ENCODE data around the gene AKR1C4.

GRCh38 chr10:5159126-5159525, 37.5 kb upstream of the AKR1C4 start:
- TF ChIP-seq OSR1 (CRISPR knock-in tag; IDR thresholded peaks at IDR 0.05) (no peak), ZFP30 (CRISPR knock-in tag; IDR thresholded peaks at IDR 0.05) (no peak), CSDC2 (CRISPR knock-in tag; IDR thresholded peaks at IDR 0.05) (no peak), PATZ1 (CRISPR knock-in tag; IDR thresholded peaks at IDR 0.05; ENCODE audit: borderline replicate concordance) (no peak), ZNF8 (CRISPR knock-in tag; IDR thresholded peaks at IDR 0.05) (no peak), ZNF70 (CRISPR knock-in tag; IDR thresholded peaks at IDR 0.05) (no peak), TCF4 (CRISPR knock-in tag; IDR thresholded peaks at IDR 0.05; ENCODE audit: borderline replicate concordance) (no peak), ARNTL (CRISPR knock-in tag; IDR thresholded peaks at IDR 0.05; ENCODE audit: borderline replicate concordance, low read depth) (no peak), RARB (CRISPR knock-in tag; IDR thresholded peaks at IDR 0.05) (no peak), ZNF565 (CRISPR knock-in tag; conservative IDR thresholded peaks at IDR 0.05; ENCODE audit: low read depth) (no peak)
- TF ChIP-seq, protein P1, sequence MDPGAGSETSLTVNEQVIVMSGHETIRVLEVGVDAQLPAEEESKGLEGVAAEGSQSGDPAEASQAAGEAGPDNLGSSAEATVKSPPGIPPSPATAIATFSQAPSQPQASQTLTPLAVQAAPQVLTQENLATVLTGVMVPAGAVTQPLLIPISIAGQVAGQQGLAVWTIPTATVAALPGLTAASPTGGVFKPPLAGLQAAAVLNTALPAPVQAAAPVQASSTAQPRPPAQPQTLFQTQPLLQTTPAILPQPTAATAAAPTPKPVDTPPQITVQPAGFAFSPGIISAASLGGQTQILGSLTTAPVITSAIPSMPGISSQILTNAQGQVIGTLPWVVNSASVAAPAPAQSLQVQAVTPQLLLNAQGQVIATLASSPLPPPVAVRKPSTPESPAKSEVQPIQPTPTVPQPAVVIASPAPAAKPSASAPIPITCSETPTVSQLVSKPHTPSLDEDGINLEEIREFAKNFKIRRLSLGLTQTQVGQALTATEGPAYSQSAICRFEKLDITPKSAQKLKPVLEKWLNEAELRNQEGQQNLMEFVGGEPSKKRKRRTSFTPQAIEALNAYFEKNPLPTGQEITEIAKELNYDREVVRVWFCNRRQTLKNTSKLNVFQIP (CRISPR knock-in tag; IDR thresholded peaks at IDR 0.05; ENCODE audit: borderline replicate concordance, low read depth), result no peak
- TF ChIP-seq, protein P2, sequence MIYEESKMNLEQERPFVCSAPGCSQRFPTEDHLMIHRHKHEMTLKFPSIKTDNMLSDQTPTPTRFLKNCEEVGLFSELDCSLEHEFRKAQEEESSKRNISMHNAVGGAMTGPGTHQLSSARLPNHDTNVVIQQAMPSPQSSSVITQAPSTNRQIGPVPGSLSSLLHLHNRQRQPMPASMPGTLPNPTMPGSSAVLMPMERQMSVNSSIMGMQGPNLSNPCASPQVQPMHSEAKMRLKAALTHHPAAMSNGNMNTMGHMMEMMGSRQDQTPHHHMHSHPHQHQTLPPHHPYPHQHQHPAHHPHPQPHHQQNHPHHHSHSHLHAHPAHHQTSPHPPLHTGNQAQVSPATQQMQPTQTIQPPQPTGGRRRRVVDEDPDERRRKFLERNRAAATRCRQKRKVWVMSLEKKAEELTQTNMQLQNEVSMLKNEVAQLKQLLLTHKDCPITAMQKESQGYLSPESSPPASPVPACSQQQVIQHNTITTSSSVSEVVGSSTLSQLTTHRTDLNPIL (CRISPR knock-in tag; IDR thresholded peaks at IDR 0.05; ENCODE audit: low read depth), result no peak

Measured in SK-N-SH treated with all-trans-retinoic acid at 6 μM for 48 hours (cell line).